HepG2 (cell line): ENCODE measurements around the gene HPCAL1. TPM values are rescaled to one million over a fixed set of nuclear protein-coding genes. Genes with fewer than 3 reads are reported as not detected.
A peak's percentile ranks its signal among the peaks of the same experiment; 100 is the strongest.

Experiments used
- CSRNP2 ChIP-seq: sonication (generic); formaldehyde crosslinking; conservative IDR thresholded peaks from 2 replicates; pipeline ENCODE4 v1.8.0; 2022; ENCODE audit warnings: low read depth, missing genetic modification reagents
- HDAC2 ChIP-seq: sonication (generic); formaldehyde crosslinking; IDR thresholded peaks from 2 replicates; pipeline ENCODE4 v1.4.0; 2020; ENCODE audit warnings: missing genetic modification reagents
- NR2C2 ChIP-seq: sonication (generic); formaldehyde crosslinking; IDR thresholded peaks from 2 replicates; pipeline ENCODE4 v1.4.0; 2020; ENCODE audit warnings: missing genetic modification reagents, mild to moderate bottlenecking, moderate library complexity, borderline replicate concordance
- SIX4 ChIP-seq: sonication (generic); formaldehyde crosslinking; IDR thresholded peaks from 2 replicates; pipeline ENCODE4 v1.4.0; 2020; ENCODE audit warnings: missing genetic modification reagents
- ZBTB40 ChIP-seq, 2 experiments: fragments of 450-650 bp in 1 of 2; sonication (generic) in 1 of 2; formaldehyde crosslinking in 1 of 2; IDR thresholded peaks; 2 replicates each; pipeline versions ENCODE4 v1.6.1 to v1.8.0; 2016 to 2022; ENCODE audit warnings: antibody characterized with exemption in 1 of 2, mild to moderate bottlenecking in 1 of 2, missing genetic modification reagents in 1 of 2
- ZNF512 ChIP-seq: sonication (generic); formaldehyde crosslinking; IDR thresholded peaks from 2 replicates; pipeline ENCODE4 v1.4.0; 2020; ENCODE audit warnings: mild to moderate bottlenecking, missing genetic modification reagents
- polyA plus RNA-seq, 8 experiments: library from polyadenylated mRNA; depleted of rRNA in 3 of 8; stranded (reverse) in 7 of 8; unstranded in 1 of 8; fragments of >200 nt; fragmentation: Illumina TruSeq in 4 of 8; extraction: Trizol in 4 of 8; gene quantifications; 2 replicates each; pipeline versions ENCODE4 v1.2.1 to v1.2.3, GENCODE V29; 2011 to 2016; ENCODE audit warnings: low read depth in 4 of 8, missing spikeins in 1 of 8, mixed read lengths in 1 of 8; ENCODE audit not compliant: insufficient read depth in 1 of 8
- total RNA-seq, 5 experiments: library from RNA; depleted of rRNA; stranded (reverse); fragments of >200 nt; fragmentation: Illumina TruSeq; extraction: Trizol; gene quantifications; 2 replicates each; pipeline ENCODE4 v1.2.3, GENCODE V29; 2016; ENCODE audit warnings: low read depth in 1 of 5
- TF ChIP-seq, protein P1 (sequence below): sonication (generic); formaldehyde crosslinking; IDR thresholded peaks from 2 replicates; pipeline ENCODE4 v1.4.0; 2020; ENCODE audit warnings: missing genetic modification reagents, borderline replicate concordance

HPCAL1 gene
- total and polyA plus RNA-seq, 2 of the 13 experiments (the other 11 are each of a cell fraction or from before 2014, with no cell fraction given) = 29.5 to 29.9 TPM

- TF ChIP-seq ZBTB40 (IDR thresholded peaks at IDR 0.05) (no peak), ZBTB40 (CRISPR knock-in tag; IDR thresholded peaks at IDR 0.05) (peak; percentile 52; the same call in 1 of the 2 replicates), CSRNP2 (CRISPR knock-in tag) (no peak), NR2C2 (no peak), SIX4 (no peak), HDAC2 (CRISPR knock-in tag) (peak; percentile 51; the same call in 1 of the 2 replicates), ZNF512 (no peak)
- TF ChIP-seq, protein P1, sequence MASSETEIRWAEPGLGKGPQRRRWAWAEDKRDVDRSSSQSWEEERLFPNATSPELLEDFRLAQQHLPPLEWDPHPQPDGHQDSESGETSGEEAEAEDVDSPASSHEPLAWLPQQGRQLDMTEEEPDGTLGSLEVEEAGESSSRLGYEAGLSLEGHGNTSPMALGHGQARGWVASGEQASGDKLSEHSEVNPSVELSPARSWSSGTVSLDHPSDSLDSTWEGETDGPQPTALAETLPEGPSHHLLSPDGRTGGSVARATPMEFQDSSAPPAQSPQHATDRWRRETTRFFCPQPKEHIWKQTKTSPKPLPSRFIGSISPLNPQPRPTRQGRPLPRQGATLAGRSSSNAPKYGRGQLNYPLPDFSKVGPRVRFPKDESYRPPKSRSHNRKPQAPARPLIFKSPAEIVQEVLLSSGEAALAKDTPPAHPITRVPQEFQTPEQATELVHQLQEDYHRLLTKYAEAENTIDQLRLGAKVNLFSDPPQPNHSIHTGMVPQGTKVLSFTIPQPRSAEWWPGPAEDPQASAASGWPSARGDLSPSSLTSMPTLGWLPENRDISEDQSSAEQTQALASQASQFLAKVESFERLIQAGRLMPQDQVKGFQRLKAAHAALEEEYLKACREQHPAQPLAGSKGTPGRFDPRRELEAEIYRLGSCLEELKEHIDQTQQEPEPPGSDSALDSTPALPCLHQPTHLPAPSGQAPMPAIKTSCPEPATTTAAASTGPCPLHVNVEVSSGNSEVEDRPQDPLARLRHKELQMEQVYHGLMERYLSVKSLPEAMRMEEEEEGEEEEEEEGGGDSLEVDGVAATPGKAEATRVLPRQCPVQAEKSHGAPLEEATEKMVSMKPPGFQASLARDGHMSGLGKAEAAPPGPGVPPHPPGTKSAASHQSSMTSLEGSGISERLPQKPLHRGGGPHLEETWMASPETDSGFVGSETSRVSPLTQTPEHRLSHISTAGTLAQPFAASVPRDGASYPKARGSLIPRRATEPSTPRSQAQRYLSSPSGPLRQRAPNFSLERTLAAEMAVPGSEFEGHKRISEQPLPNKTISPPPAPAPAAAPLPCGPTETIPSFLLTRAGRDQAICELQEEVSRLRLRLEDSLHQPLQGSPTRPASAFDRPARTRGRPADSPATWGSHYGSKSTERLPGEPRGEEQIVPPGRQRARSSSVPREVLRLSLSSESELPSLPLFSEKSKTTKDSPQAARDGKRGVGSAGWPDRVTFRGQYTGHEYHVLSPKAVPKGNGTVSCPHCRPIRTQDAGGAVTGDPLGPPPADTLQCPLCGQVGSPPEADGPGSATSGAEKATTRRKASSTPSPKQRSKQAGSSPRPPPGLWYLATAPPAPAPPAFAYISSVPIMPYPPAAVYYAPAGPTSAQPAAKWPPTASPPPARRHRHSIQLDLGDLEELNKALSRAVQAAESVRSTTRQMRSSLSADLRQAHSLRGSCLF (CRISPR knock-in tag) = no peak
These were observed 66.9 kb downstream of the HPCAL1 start (continued) for GRCh38 chr2:10369269-10370255.
